Hepatocyte (in vitro differentiated cells): ENCODE data around the gene FAN1. TPM values are rescaled to one million over a fixed set of nuclear protein-coding genes. Genes with fewer than 3 reads are reported as not detected.

Experiments used
- DNase-seq: peaks from one replicate; pipeline ENCODE4 v3.0.0-alpha.2; 2016; ENCODE audit warnings: low spot score
- H2AFZ ChIP-seq: fragments of 200-600 bp; sonication (generic); 2 replicates; pipeline ENCODE4 v1.6.0; 2016; ENCODE audit warnings: antibody characterized with exemption, mild to moderate bottlenecking
- H3K27ac ChIP-seq: fragments of 200-600 bp; sonication (generic); 2 replicates; pipeline ENCODE4 v1.5.1; 2016; ENCODE audit warnings: mild to moderate bottlenecking
- H3K27me3 ChIP-seq: fragments of 200-600 bp; sonication (generic); 2 replicates; pipeline ENCODE4 v1.6.1; 2016
- H3K36me3 ChIP-seq: fragments of 200-600 bp; sonication (generic); replicated peaks from 2 replicates; pipeline ENCODE4 v1.5.1; 2016; ENCODE audit warnings: low read depth; ENCODE audit not compliant: insufficient read depth
- H3K4me1 ChIP-seq: fragments of 200-600 bp; sonication (generic); 2 replicates; pipeline ENCODE4 v1.5.1; 2016; ENCODE audit warnings: mild to moderate bottlenecking, moderate library complexity; ENCODE audit not compliant: insufficient read depth
- H3K4me2 ChIP-seq: fragments of 200-600 bp; sonication (generic); 2 replicates; pipeline ENCODE4 v1.6.0; 2016
- H3K4me3 ChIP-seq: fragments of 200-600 bp; sonication (generic); 2 replicates; pipeline ENCODE4 v1.5.1; 2016; ENCODE audit warnings: mild to moderate bottlenecking
- H3K79me2 ChIP-seq: fragments of 200-600 bp; sonication (generic); 2 replicates; pipeline ENCODE4 v1.6.0; 2017; ENCODE audit warnings: mild to moderate bottlenecking
- H3K9me2 ChIP-seq: fragments of 200-600 bp; sonication (generic); replicated peaks from 2 replicates; pipeline ENCODE4 v1.6.0; 2017; ENCODE audit warnings: mild to moderate bottlenecking; ENCODE audit not compliant: insufficient read depth
- H3K9me3 ChIP-seq: fragments of 200-600 bp; sonication (generic); 2 replicates; pipeline ENCODE4 v1.5.1; 2016; ENCODE audit warnings: low read depth, mild to moderate bottlenecking
- H4K20me1 ChIP-seq: fragments of 200-600 bp; sonication (generic); 2 replicates; pipeline ENCODE4 v1.6.0; 2016; ENCODE audit warnings: mild to moderate bottlenecking; ENCODE audit not compliant: insufficient read depth, poor library complexity, severe bottlenecking
- CTCF ChIP-seq: fragments of 200-600 bp; sonication (generic); IDR thresholded peaks from 2 replicates; pipeline ENCODE4 v1.5.1; 2016; ENCODE audit warnings: antibody characterized with exemption, mild to moderate bottlenecking; ENCODE audit not compliant: poor library complexity
- EZH2 ChIP-seq: fragments of 200-600 bp; sonication (generic); IDR thresholded peaks from 2 replicates; pipeline ENCODE4 v1.6.1; 2016; ENCODE audit warnings: antibody characterized with exemption, mild to moderate bottlenecking, borderline replicate concordance
- EZH2phosphoT487 ChIP-seq: fragments of 200-600 bp; sonication (generic); IDR thresholded peaks from one replicate; pipeline ENCODE4 v1.6.1; 2018; ENCODE audit warnings: antibody characterized with exemption, mild to moderate bottlenecking, low read depth, moderate library complexity; ENCODE audit not compliant: unreplicated experiment, severe bottlenecking
- WGBS: methylation state at CpG from one replicate; pipeline ENCODE4 v1.1.6; 2016; ENCODE audit warnings: low lambda C conversion rate; ENCODE audit errors: missing lambda C conversion rate; 5-methylcytosine and 5-hydroxymethylcytosine counted together
- polyA plus RNA-seq: library from polyadenylated mRNA; unstranded; fragments of >200 nt; fragmentation: Nextera tagmentation; extraction: Ambion mirVana; gene quantifications from 2 replicates; pipeline ENCODE4 v1.2.1, GENCODE V29; 2016
- total RNA-seq: library from RNA; depleted of rRNA; stranded (reverse); fragments of >200 nt; gene quantifications from 2 replicates; pipeline ENCODE4 v1.2.3, GENCODE V29; 2014

Gene FAN1
- total and polyA plus RNA-seq, 2 experiments from 2014 or later: 8.3 to 19.2 TPM

DNA sequence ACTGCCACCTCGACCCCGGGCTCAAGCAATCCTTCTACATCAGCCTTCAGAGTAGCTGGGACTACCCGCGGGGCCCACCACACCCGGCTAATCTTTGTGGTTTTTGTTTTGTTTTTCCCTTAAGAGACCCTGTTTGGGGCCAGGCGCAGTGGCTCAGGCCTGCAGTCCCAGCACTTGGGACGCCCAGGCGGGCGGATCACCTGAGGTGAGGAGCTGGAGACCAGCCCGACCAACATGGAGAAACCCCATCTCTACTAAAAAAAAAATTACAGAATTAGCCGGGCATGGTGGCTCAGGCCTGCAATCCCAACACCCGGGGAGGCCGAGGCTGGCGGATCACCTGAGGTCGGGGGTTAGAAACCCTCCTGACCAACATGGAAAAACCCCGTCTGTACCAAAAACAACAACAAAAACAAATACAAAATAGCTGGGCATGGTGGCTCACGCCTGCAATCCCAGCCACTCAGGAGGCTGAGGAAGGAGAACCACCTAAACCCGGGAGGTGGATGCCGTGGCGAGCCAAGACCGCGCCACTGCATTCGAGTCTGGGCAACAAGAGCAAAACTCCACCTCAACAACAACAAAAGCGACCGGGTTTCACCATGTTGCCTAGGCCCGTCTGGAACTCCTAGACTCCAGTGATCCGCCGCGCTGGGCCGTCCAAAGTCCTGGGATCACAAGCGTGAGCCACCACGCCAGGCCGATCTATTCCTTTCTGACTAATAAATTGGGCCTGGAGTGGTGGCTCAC lies 8.1 kb upstream of the FAN1 start:
- no peaks in the 10 kb centered on the region for H3K36me3 ChIP-seq
- DNase-seq: no peak
- WGBS: 94% methylated on average over 33 of the region's 33 CpGs

DNA sequence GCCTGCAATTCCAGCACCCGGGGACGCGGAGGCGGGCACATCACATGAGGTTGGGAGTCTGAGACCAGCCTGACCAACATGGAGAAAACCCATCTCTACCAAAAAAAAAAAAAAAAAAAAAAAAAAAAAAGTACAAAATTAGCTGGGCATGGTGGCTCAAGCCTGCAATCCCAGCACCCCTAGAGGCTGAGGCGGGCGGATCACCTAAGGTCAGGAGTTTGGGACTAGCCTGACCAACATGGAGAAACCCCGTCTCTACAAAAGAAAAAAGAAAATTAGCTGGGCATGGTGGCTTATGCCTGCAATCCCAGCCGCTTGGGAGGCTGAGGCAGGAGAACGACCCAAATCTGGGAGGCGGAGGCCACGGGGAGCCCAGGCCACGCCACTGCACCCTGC lies 7.5 kb upstream of the FAN1 start:
- no peak overlapping the region for H3K4me2 ChIP-seq
- no peak overlapping the region for H3K27ac ChIP-seq
- H3K27me3 ChIP-seq: no peaks in the 10 kb centered on the region
- no peak for DNase-seq
- no peak overlapping the region for H2AFZ ChIP-seq
- no peaks in the 10 kb centered on the region for H3K9me3 ChIP-seq
- H4K20me1 ChIP-seq: no peaks in the 10 kb centered on the region
- H3K4me1 ChIP-seq: no peaks in the 10 kb centered on the region
- no peaks in the 10 kb centered on the region for H3K36me3 ChIP-seq
- no peak overlapping the region for H3K4me3 ChIP-seq
- H3K79me2 ChIP-seq: no peaks in the 10 kb centered on the region
- TF ChIP-seq EZH2phosphoT487 (no peak), EZH2 (no peak)
- no peaks in the 10 kb centered on the region for H3K9me2 ChIP-seq
- 88% methylated on average over 12 of the region's 12 CpGs for WGBS

More for the DNA sequence above, 8.1 kb upstream of the FAN1 start:
- H3K4me1 ChIP-seq: no peaks in the 10 kb centered on the region
- H3K9me2 ChIP-seq: no peaks in the 10 kb centered on the region
- H3K4me2 ChIP-seq: no peak overlapping the region
- no peak overlapping the region for H3K4me3 ChIP-seq
- H3K27me3 ChIP-seq: no peaks in the 10 kb centered on the region
- H2AFZ ChIP-seq: no peak overlapping the region
- H3K79me2 ChIP-seq: no peaks in the 10 kb centered on the region
- no peaks in the 10 kb centered on the region for H3K9me3 ChIP-seq
- no peaks in the 10 kb centered on the region for H4K20me1 ChIP-seq
- TF ChIP-seq CTCF: no peak
- no peak for TF ChIP-seq EZH2phosphoT487
- no peak for TF ChIP-seq EZH2
- no peak overlapping the region for H3K27ac ChIP-seq

- H3K27ac ChIP-seq: no peak overlapping the region
- TF ChIP-seq CTCF: no peak
- no peak for TF ChIP-seq EZH2
- no peak for TF ChIP-seq EZH2phosphoT487
- WGBS: 93% methylated on average over 1 of the region's 1 CpG
- H3K4me1 ChIP-seq: no peaks in the 10 kb centered on the region
- no peaks in the 10 kb centered on the region for H3K36me3 ChIP-seq
- no peak overlapping the region for H2AFZ ChIP-seq
- H3K9me2 ChIP-seq: no peaks in the 10 kb centered on the region
- no peaks in the 10 kb centered on the region for H3K27me3 ChIP-seq
- peaks cover 6% of the 10 kb centered on the region for H3K79me2 ChIP-seq
- no peak overlapping the region for H3K4me2 ChIP-seq
- H3K4me3 ChIP-seq: no peak overlapping the region
- no peaks in the 10 kb centered on the region for H3K9me3 ChIP-seq
- H4K20me1 ChIP-seq: no peaks in the 10 kb centered on the region
- no peak for DNase-seq
Measured at GRCh38 chr15:30901889-30902288, 1.8 kb upstream of the FAN1 start.

DNA sequence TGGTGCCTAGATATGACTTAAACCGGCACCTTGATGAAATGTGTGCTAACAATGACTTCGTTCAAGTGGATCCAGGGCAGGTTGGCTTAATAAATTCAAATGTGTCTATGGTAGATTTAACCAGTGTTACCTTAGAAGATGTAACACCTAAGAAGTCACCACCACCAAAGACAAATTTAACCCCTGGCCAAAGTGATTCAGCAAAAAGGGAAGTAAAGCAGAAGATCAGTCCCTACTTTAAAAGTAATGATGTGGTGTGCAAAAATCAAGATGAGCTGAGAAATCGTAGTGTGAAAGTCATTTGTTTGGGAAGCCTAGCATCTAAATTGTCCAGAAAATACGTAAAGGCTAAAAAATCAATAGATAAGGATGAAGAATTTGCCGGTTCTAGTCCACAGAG lies 1.1 kb downstream of the FAN1 start:
- WGBS: 93% methylated on average over 5 of the region's 5 CpGs
- no peaks in the 10 kb centered on the region for H3K27me3 ChIP-seq
- no peak for TF ChIP-seq CTCF
- TF ChIP-seq EZH2phosphoT487: no peak
- TF ChIP-seq EZH2: no peak
- no peaks in the 10 kb centered on the region for H4K20me1 ChIP-seq
- H3K4me1 ChIP-seq: no peaks in the 10 kb centered on the region
- H3K4me3 ChIP-seq: peak overlapping the region; percentile 54
- no peak for DNase-seq
- H2AFZ ChIP-seq: no peak overlapping the region
- H3K9me2 ChIP-seq: no peaks in the 10 kb centered on the region
- no peak overlapping the region for H3K27ac ChIP-seq
- H3K79me2 ChIP-seq: peaks cover 6% of the 10 kb centered on the region
- peak overlapping the region; percentile 78 for H3K4me2 ChIP-seq
- H3K36me3 ChIP-seq: no peaks in the 10 kb centered on the region
- H3K9me3 ChIP-seq: no peaks in the 10 kb centered on the region
